GM19468 (cell line): ENCODE results near the gene PROB1.
"Not testable (repeated sequence)": the region's sequence is repeated elsewhere in the genome, so short reads cannot be mapped to it uniquely, and the experiment has no call there.

Experiments
- ATAC-seq: cut with Tn5 transposase; IDR thresholded peaks from one replicate; pipeline ENCODE4 v1.9.1; 2021; ENCODE audit warnings: mild to moderate bottlenecking, moderate library complexity, moderate number of reproducible peaks; ENCODE audit not compliant: unreplicated experiment; ENCODE audit errors: extremely low read depth

PROB1 gene

DNA sequence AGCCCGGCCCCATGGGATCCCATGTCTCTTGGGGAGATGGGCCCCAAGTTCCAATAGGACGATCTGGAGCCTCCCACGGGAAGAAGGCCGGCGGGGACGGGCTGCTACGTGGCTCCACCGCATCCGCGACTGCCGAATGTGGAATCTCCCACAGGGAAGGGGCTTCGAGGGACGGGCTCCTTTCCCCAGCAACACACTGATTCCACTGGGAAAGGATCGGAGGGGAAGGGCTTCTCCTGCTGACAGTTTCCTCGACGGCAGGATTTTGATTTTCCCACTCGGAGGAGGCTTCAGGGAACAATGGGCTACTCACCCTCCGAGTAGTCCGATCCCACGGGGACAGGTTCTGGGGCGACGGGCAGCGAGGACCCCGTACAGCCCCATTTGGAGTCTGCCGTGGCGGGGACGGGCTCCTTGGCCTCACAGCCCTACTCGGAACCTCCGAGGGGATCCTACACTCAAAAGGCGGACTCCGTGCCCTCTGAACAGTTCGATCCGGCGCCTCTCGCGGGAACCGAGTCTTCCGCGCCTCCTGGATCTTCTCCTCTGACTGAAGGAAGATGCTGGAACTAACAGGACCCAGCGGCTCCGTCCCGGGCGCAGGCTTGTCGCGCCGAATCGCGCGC, 1.3 kb downstream of the PROB1 start:
- ATAC-seq = no peak

DNA sequence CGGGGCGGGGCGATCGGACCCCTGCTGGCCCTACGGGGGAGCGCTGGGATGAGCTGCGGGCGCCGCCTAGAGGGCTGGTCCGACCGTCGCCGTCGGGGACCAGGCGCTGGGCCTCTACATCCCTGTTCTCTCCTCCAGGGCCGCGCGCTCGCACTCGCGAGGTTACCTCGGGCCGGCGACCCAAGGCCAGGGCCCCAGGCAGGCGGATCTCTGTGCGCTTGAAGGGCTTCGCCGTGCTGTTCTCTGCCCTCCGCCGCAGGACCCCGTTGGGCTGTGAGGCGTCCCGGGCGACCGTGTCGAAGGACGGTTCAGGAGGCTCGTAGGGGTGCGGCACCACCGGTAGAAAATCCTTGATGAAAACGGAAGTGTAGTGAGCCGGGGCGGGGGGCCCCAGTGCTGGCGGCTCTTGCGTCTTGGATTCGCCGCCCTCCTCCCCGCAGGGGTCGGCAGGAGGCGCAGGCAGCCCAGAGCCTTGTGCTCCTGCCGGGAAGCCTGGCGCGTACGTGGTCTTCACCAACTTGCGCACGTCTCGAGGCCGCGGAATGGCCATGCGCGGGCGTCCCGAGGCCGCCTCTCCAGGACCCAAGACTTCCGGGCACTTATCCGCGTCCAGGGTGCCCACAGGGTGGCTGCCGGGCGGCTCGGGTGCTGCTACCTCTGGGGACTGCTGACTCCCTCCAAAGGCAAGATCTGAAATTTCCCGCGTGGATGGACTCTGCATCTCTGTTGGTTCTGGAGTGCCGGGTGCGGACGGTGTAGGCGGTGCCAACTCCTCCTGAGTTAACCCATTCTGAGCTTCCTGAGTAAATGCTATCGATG, 2.0 kb downstream of the PROB1 start:
- ATAC-seq = peak; percentile 19

DNA sequence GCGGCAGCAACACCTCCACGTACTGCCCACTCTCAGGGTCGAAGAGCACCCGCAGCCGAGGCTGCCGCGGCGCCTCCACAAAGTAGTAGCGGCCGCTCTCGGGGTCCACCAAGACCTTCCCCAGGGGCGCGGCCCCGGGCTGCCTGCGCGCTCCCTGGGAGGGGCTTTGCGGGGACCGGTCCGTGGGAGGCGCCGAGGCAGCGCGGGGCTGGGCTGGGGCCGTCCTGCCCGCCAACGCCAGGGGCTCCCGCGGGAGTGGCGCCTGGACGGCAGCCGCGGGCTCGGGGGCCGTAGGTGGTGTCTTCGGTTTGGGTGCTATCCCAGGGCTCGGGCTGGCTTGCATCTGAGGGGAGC, 2.6 kb downstream of the PROB1 start:
- peak; percentile 7 for ATAC-seq

DNA sequence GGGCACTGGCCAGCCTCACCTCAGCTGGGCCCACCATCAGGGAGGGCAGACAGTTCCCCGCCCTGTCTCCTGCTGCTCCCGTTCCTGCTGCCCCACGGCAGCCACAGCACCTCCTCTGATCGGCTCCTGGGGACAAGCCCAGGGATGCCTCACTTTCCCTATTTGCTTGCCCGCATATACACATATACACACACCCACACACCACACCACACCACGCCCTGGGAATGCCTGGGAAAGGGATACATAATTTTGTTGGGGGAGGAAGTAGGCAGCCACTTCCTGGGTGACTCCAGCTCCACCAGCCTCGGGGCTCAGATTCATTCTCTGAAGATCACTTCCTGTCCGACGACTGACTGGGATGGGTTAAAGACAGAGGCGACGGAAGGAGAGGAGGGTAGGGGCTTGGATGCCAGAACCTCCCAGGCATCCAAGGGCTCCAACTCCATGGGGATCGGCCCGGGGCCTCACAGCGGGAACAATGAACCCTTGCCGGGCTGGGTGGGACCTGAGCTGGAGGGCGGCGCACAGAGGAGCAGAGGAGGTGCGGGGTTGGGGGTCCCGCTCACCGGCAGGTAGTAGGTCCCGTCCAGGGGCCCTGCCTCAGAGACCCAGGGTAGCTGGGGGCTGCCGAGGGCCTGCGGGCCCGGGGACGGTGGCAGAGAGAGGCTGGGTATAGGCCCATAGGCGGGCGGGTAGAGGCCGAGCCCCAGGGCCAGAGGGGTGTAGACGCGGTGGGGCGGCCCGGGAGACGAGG, 3.2 kb downstream of the PROB1 start:
- no peak for ATAC-seq

DNA sequence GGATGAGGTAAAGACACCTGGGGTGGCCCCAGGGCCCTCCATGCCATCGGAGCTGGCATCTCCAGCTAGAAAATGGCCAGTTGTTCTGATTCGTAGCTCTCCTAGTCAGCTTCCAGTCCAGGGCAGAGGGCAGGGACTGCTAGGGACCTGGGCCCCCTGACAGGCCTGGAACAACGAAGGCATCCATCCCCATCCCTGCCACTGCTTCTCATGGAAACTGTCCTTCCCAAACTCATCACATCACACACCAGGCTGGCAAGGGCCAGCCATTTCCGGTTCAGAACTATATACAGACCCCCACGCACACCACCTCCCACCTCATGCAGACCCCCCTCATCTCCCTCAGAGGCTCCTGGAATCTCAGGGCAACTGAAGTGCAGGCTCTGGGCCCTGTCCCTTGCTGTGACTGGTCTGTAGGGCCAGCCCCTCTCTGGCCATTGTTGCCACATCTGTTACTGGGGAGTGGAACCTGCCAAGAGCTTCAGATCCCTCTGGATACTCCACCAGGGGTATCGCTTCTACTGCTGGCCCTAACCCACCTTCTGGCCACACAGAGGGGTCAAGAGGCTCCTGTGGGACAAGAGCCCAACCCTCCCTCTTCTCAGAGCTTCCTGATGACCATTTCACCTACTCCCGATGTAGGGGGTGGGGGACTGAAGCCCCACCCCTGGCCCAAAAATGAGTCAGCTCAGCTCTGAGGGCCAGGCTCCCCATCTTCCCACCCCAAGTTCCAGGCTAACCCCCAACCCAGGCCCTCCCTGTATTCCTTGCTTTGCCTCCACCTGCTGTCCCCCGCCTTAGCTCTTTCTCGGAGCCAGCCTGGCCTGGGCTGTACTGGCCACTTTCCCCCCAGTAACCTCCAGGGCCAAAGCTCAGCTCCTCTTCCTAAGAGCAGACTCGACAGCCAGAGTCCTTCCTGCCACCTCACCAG, 4.0 kb downstream of the PROB1 start:
- ATAC-seq = no peak

DNA sequence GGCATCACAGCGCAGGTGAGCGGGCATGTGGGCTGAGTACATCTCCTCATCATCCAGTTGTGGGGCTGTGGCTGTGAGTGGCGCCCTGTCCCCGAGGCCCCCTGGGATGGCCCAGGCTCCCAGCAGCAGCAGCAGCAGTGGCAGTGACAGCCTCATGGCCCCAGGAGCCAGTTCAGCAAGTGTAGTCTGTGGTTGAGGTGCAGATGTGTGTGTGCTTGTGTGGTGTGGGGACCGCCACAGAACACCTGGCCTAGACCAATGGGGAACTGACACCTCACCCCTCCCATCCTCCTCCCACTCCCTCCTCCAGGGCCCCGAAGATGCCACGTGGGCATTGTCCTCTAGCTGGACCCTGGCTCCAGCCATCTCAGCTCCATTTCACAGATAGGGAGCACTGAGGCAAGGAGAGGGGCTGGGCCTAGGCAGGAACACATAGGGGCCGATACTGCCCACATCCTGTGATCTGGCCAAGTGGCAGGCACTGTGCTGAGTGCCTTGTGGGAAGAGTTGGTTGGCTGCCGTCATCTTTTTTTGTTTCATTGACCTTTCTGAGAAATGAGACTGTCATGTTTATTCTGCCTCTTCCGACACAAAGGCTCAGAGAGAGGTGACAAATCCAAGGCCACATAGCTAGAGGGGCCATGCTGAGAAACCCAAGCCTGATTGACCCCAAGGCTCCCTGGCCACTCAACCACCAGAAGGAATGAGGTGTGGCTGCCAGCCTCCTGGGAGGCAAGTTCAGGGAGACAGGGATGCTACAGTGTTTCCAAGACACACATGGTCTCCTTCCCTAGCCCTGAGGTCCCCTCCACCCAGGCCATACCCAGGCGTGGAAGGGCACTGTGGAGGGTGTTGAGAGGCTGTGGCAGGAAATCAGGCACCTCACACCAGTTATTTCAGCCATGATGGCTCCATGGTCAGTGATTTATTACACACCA, 4.9 kb downstream of the PROB1 start, which contains the start of gene MZB1:
MZB1 (minus strand) TSS at position 213 of the 938 bp plus-strand sequence; CDS start at position 156, 57 bp downstream.
- ATAC-seq = no peak

DNA sequence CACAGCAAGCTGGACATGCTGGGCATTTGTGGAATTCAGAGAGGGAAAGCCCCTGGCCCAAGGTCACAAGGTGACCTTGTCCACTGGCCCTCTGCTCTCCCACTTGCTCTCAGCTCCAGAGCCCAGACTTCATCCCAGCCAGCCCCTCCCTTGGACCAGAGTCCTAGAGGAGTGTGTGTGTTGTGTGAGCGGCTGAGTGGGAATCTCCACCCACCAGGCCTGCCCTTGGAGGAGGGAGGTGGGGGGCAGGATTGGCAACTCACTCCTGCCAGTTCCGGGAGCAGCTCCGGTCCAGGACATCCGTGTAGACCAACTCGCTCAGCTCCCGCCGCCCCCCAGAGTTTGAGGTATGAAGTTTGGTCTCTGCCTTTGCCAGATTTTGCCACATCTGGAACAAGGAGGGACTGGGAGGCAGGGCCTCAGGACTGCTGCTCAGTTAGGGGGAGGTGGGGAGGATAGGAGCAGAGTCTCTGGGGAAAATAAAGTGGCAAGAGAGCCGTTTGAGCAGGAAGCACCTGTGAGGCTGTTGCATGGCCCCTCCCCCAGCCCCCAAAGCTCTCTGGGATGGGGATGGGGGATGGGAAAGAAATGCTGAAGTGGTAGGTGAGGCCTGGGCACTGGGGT, 6.6 kb downstream of the PROB1 start:
- no peak for ATAC-seq

DNA sequence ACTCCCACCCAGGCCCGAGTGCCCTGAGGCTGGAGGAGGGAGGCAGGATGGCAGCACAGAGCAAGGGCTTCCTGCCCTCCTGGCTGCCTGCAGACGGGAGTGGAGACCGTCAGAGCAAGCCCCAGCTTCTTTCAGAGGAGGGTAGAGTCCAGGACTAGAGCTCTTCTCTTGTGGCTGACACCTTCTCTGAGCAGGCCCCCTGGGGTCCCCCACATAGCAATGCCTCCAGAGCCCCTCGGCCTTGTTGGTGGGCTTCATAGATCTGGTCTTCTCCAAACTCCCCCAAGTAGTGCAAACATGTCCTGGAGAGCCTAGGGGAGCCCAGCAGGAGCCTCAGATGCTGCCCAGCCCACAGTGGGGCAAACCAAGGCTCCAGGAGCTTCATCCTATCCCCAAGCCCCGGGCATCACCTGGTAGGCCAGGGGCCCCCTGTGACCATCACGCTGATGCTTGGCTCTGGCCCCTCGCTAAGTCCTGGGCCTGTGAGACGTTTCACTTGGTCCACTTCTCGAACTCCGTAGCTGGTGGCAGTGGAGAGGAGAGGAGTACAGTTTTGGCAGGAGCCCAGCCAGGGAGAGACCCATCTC, 7.2 kb downstream of the PROB1 start:
- ATAC-seq = no peak

DNA sequence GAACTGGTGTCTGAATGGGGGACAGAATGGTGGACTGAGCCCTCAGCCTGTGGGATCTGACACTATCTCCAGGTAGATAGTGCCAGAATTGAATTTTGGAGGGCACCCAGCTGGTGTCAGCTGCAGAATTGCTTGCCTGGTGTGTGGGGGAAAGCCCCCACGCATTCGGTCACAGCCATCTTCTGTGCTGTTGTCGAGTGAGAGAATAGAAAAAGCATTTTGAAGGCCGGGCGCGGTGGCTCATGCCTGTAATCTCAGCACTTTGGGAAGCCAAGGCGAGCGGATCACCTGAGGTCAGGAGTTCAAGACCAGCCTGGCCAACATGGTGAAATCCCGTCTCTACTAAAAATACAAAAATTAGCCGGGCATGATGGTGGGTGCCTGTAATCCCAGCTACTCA, 7.9 kb downstream of the PROB1 start:
- not testable (repeated sequence) for ATAC-seq

DNA sequence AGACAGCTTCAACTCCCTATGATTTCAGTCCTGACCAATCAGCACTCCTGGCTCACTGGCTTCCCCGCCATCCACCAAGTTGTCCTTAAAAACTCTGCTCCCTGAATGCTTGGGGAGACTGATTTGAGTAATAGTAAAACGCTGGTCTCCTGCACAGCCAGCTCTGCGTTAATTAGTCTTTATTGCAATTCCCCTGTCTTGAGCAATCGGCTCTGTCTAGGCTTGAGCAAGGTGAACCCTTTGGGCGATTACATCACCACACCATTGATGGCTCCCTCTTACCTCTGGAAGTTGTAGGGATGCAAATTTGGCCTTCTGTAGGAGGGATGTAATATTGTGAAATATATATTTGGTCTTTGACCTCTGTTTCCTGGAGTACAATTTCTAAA, 8.9 kb downstream of the PROB1 start:
- ATAC-seq = no peak

DNA sequence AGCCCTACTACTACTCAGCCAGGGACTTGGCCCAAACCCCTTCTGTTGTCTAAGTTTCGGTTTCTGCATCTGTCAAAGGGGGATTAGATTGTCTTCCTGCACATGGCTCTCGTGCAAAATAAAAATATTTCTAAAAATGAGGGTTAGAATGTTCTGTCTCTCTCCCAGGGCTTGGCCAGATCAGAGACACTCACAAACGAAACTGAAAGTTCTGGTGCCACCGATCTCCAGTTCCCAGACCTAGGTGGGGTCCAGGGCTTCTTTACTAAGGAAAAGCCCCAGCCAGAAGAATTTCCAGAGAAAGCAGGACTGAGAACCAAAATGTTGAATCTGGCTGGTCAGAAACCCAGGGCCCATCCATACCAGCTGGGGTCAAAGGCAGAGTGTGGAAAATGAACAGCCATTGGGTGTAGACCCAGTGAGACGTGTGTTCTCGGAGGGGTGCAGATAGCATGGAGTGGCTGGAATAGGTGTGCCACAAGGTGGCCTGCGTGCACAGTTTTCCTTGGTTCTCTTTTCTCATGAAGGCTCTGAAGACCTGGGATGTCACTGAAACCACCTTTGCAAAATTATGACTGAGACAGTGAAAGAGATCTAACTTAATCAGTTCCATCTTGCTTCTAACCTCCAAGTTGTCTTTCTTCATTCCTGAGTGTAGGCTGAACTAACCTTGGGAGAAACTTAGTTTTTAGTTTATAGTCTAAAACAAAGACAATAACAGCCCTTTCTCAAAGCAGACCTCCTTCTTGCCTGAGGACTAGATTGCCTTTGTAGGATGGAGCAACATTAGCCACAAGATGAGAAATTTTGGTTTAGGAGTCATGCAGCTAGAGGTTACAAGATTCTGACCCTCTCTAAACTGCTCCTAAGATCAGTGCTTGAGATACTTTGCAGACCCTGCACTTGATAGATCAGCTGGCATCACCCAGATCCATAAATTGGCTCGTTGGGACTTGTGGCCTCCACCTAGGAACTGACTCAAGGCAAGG, 9.5 kb downstream of the PROB1 start:
- ATAC-seq = no peak

DNA sequence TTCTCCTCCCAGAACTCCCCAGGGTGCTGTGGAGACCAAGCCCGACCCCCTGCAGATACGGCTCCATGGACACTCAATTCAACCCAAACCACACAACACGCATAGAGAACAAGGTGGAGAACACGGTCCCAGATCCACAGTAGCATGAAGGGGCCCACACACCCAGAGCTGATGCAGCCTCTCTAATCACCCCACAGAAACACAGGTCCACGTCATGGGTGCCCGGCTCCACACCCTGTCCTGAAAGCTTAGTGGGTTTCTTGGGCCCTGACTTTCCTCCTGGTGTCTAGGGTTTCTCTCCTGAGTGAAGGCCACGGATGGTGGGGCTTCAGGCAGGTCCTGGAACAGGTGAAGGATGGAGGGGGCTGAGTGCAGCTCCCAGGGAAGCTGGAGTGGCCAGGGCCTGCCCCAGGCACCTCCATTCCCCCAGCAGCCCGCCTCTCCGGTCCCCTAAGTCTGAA, 10.3 kb downstream of the PROB1 start:
- no peak for ATAC-seq

DNA sequence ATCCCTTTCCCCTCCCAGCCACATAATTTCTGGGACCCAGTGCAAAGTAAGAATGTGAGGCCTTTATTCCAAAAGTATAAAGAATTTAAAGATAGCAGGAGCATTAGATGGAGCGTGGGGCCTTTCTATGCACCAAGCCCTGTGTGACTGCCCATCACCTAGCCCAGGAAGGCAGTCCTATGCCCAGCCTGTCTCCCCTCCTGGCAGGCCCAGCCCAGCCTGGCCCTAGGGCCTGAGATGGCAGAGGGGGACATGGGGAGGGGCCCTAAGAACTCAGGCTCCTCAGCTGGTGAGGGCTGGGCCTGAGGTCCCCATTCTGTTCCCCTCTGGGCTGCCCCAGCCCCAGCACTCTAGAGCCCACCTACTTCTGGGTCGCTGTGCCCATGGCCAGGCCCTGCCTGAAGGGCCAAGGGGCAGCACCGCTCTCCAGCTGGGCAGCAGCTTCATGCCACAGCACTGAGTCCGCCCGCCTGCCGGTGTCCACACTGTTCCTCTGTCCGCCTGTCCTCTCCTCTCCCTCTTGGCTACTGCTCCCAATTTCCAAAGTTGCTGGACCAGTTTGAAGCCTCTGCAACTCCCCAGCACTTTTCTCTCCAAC, 10.8 kb downstream of the PROB1 start:
- no peak for ATAC-seq

DNA sequence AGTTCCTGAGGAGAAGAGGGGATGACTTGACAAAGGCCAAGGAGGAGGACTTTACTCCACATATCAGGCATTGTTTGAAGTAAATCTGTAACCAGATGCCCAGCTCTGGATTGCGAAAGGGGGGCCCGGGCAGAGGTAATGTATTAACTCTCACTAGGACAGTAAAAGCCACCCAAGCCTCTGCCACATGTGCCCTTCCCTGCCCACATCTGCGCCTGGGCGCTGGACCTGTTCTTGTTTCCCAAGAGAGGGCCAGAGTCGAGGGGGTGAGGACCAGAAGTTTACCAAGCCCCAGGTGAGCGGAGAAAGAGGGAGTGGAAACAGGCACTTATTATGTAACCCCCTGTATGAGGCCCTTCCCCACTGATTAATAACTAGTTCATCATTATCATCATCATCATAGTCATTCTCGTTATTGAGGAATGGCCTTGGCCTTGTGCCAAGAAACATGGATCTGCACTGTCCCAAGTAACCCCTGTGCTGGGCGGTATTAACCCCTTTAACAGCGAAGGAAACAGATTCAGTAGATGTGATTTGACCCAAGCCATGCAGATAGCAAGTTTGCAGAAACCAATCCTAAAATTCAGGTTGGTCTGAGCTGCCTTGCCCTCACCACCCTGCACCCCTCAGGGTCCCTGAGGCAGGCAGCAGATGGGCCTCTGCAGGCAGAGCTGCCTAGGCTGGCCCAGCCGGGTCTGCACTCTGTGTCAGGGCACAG, 11.5 kb downstream of the PROB1 start, which contains the start of gene SLC23A1:
SLC23A1 (minus strand) TSS at position 23 of the 718 bp plus-strand sequence. CDS start 44 bp downstream, outside the sequence.
- ATAC-seq = no peak

DNA sequence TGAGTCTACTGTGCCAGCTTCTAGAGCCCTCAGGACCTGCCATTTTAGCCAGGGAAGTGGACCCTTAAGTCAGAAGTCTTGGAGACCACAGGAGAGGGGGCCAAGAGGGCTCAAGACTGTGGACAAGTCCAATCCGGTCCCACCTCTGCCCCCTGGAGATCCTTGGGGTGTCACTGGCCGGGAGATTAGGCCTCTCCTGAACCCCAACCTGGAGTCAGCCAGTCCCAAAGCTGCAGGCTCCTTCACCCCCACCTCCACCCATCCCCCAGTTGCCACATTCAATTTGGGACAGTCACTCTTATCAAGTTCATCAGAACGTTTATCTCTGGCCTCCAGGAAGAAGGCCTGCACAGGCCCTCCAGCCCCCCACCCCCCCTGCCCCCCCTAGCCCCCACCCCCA, 12.1 kb downstream of the PROB1 start:
- ATAC-seq = no peak
